Heart left ventricle (tissue), 13 donors: ENCODE measurements around the gene PTX4.
"Not testable (repeated sequence)": the region's sequence is repeated elsewhere in the genome, so short reads cannot be mapped to it uniquely, and the experiment has no call there.

Experiments used
- POLR2A ChIP-seq, 2 donors: fragments of 450-650 bp; IDR thresholded peaks; one replicate each; pipeline ENCODE4 v1.6.1; 2017; ENCODE audit warnings: antibody characterized with exemption in 2 of 2, mild to moderate bottlenecking in 2 of 2, moderate library complexity in 2 of 2
- TF ChIP-seq, protein P1 (sequence below), 12 donors: fragments of 200-600 bp; sonication (generic) in 4 of 12; IDR thresholded peaks; one replicate each; pipeline versions ENCODE4 v1.5.0 to v1.8.0; 2018 to 2022; ENCODE audit warnings: antibody characterized with exemption in 12 of 12, mild to moderate bottlenecking in 5 of 12
- donor health status: ischemic (EF 13 %, LVEDD 7.1; RV severe dilation, severe dysfunction).
- donor health status: DM: no; HTN: yes; CAD: no.
- donor health status: DM: no; HTN: no; CAD: no.
- donor health status: ischemic (EF 25% LVEDD 6.9; RV normal size, moderate dysfunction).
- donor health status: ischemic (EF 25% LVEDD 5.7; RV mildly dilated, moderate dysfunction).
- donor health status: ischemic (EF 35%, LVEDD 5.7; RV mildly dilated, moderate dysfunction).
- donor health status: nonischemic (EF 11% LVEDD 7.7; RV severe dilation, severe dysfunction).
- donor health status: DM: yes; HTN: yes; CAD: no.
- donor health status: PGD.
- donor health status: ischemic (EF 29% LVEDD 5.4; RV normal size, mild dysfunction).
- donor health status: nonischemic (EF 23%, LVEDD 6.1; RV moderate dilation, normal function).

DNA sequence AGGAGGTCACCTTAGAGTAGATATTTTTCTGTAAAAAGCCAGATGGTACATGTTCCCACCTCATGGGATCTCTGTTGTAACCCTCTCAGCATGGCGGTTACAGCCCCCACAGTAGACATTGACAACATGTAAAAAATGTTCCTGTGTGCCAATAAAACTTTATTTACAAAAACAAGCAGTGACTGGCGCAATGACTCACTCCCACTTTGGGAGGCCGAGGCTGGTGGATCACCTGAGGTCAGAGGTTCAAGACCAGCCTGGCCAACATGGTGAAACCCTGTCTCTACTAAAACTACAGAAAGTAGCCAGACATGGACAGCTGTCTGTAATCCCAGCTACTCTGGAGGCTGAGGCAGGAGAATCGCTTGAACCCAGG lies 49.1 kb downstream of the PTX4 start:
- TF ChIP-seq, protein P1, sequence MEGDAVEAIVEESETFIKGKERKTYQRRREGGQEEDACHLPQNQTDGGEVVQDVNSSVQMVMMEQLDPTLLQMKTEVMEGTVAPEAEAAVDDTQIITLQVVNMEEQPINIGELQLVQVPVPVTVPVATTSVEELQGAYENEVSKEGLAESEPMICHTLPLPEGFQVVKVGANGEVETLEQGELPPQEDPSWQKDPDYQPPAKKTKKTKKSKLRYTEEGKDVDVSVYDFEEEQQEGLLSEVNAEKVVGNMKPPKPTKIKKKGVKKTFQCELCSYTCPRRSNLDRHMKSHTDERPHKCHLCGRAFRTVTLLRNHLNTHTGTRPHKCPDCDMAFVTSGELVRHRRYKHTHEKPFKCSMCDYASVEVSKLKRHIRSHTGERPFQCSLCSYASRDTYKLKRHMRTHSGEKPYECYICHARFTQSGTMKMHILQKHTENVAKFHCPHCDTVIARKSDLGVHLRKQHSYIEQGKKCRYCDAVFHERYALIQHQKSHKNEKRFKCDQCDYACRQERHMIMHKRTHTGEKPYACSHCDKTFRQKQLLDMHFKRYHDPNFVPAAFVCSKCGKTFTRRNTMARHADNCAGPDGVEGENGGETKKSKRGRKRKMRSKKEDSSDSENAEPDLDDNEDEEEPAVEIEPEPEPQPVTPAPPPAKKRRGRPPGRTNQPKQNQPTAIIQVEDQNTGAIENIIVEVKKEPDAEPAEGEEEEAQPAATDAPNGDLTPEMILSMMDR (IDR thresholded peaks at IDR 0.05) = not testable (repeated sequence)
- not testable (repeated sequence) for TF ChIP-seq POLR2A (IDR thresholded peaks at IDR 0.05)
